ENCODE measurements around the gene OR4D5. TPM values are rescaled to one million over a fixed set of nuclear protein-coding genes. Genes with fewer than 3 reads are reported as not detected.

The OR4D5 gene
- polyA plus RNA-seq, 1 donor from 2014 or later = not detected

DNA sequence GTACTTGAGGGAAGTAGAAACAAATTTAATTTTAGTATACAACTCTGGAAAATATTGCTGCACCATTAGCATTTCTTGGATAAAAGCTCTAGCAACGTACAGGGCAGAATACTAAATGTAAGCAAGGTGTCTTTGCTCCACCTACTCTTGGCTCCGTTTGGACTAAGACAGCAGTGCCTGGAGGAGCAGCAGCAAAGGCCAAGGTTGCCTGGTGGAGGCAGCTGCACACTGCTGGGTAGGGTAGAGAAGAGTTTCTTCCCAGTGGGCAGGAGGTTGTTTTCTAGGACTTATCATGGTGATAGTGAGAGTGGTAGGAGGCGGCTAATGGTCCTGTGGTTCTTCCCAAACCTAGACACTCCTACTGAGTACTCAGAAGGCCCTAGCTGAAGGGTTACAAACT lies 39.6 kb upstream of the OR4D5 start:
- H3K79me2 ChIP-seq (replicated peaks; ENCODE audit: insufficient read depth, low read length) = no peaks in the 10 kb centered on the region
- no peaks in the 10 kb centered on the region for H3K27me3 ChIP-seq (ENCODE audit: insufficient read depth, low read depth, low read length)
- H3K4me2 ChIP-seq (ENCODE audit: low read length) = no peak overlapping the region
- no peak overlapping the region for H2AFZ ChIP-seq (ENCODE audit: low read depth, low read length)
- no peak overlapping the region for H3K4me3 ChIP-seq (ENCODE audit: low read length)
- no peaks in the 10 kb centered on the region for H4K20me1 ChIP-seq (ENCODE audit: insufficient read depth)
- no peaks in the 10 kb centered on the region for H3K9me3 ChIP-seq (ENCODE audit: low read length)
- H3K9ac ChIP-seq (ENCODE audit: low read length) = no peak overlapping the region
- H3F3A ChIP-seq (ENCODE audit: insufficient read depth, low read length, poor library complexity, severe bottlenecking) = no peaks in the 10 kb centered on the region
- no peaks in the 10 kb centered on the region for H3K36me3 ChIP-seq (ENCODE audit: insufficient read depth, low read length)
- H3K9me2 ChIP-seq (ENCODE audit: insufficient read depth, low read length) = no peaks in the 10 kb centered on the region
- no peak overlapping the region for H3K27ac ChIP-seq (ENCODE audit: low read length)
- TF ChIP-seq SMC3 (conservative IDR thresholded peaks at IDR 0.05; ENCODE audit: poor library complexity) (no peak), EP300 (conservative IDR thresholded peaks at IDR 0.05; ENCODE audit: poor library complexity, severe bottlenecking) (no peak), EZH2 (IDR thresholded peaks at IDR 0.05; ENCODE audit: borderline replicate concordance, insufficient read depth, low read length, poor library complexity, severe bottlenecking) (no peak)

GRCh38 chr11:123901867-123902266 lies 37.5 kb upstream of the OR4D5 start, which contains the start of gene OR8D4:
OR8D4 (plus strand) TSS chr11:123902167; CDS start chr11:123906432, 4,265 bp downstream.
- H3K9me3 ChIP-seq (ENCODE audit: low read length) = no peaks in the 10 kb centered on the region
- no peak within 1 kb of the TSS for H2AFZ ChIP-seq (ENCODE audit: low read depth, low read length)
- no peak within 1 kb of the TSS for H3K9ac ChIP-seq (ENCODE audit: low read length)
- H4K20me1 ChIP-seq (ENCODE audit: insufficient read depth) = no peaks in the 10 kb centered on the region
- H3K27me3 ChIP-seq (ENCODE audit: insufficient read depth, low read depth, low read length) = no peaks in the 10 kb centered on the region
- no peaks in the 10 kb centered on the region for H3F3A ChIP-seq (ENCODE audit: insufficient read depth, low read length, poor library complexity, severe bottlenecking)
- H3K4me3 ChIP-seq (ENCODE audit: low read length) = no peak within 1 kb of the TSS
- no peak within 1 kb of the TSS for H3K4me2 ChIP-seq (ENCODE audit: low read length)
- H3K9me2 ChIP-seq (ENCODE audit: insufficient read depth, low read length) = no peaks in the 10 kb centered on the region
- TF ChIP-seq SMC3 (conservative IDR thresholded peaks at IDR 0.05; ENCODE audit: poor library complexity) (no peak), MXI1 (conservative IDR thresholded peaks at IDR 0.05; ENCODE audit: poor library complexity, severe bottlenecking) (no peak), EZH2 (IDR thresholded peaks at IDR 0.05; ENCODE audit: borderline replicate concordance, insufficient read depth, low read length, poor library complexity, severe bottlenecking) (no peak), TAF1 (IDR thresholded peaks at IDR 0.05; ENCODE audit: low read depth) (no peak), POLR2AphosphoS5 (IDR thresholded peaks at IDR 0.05) (no peak), RAD21 (conservative IDR thresholded peaks at IDR 0.05) (no peak)
- H3K27ac ChIP-seq (ENCODE audit: low read length) = no peak within 1 kb of the TSS
- no peaks in the 10 kb centered on the region for H3K36me3 ChIP-seq (ENCODE audit: insufficient read depth, low read length)
- no peaks in the 10 kb centered on the region for H3K79me2 ChIP-seq (replicated peaks; ENCODE audit: insufficient read depth, low read length)

GRCh38 chr11:123903932-123904331 lies 35.5 kb upstream of the OR4D5 start:
- Histone ChIP-seq H3K9me2 (ENCODE audit: insufficient read depth, low read length) (no peaks in the 10 kb centered on the region), H3K9ac (ENCODE audit: low read length) (no peak overlapping the region)

More at GRCh38 chr11:123903932-123904331, 35.5 kb upstream of the OR4D5 start:
- no peak for TF ChIP-seq RAD21 (conservative IDR thresholded peaks at IDR 0.05)
- no peak for TF ChIP-seq POLR2AphosphoS5 (IDR thresholded peaks at IDR 0.05)
- no peak for TF ChIP-seq TAF1 (IDR thresholded peaks at IDR 0.05; ENCODE audit: low read depth)
- TF ChIP-seq, protein P1, sequence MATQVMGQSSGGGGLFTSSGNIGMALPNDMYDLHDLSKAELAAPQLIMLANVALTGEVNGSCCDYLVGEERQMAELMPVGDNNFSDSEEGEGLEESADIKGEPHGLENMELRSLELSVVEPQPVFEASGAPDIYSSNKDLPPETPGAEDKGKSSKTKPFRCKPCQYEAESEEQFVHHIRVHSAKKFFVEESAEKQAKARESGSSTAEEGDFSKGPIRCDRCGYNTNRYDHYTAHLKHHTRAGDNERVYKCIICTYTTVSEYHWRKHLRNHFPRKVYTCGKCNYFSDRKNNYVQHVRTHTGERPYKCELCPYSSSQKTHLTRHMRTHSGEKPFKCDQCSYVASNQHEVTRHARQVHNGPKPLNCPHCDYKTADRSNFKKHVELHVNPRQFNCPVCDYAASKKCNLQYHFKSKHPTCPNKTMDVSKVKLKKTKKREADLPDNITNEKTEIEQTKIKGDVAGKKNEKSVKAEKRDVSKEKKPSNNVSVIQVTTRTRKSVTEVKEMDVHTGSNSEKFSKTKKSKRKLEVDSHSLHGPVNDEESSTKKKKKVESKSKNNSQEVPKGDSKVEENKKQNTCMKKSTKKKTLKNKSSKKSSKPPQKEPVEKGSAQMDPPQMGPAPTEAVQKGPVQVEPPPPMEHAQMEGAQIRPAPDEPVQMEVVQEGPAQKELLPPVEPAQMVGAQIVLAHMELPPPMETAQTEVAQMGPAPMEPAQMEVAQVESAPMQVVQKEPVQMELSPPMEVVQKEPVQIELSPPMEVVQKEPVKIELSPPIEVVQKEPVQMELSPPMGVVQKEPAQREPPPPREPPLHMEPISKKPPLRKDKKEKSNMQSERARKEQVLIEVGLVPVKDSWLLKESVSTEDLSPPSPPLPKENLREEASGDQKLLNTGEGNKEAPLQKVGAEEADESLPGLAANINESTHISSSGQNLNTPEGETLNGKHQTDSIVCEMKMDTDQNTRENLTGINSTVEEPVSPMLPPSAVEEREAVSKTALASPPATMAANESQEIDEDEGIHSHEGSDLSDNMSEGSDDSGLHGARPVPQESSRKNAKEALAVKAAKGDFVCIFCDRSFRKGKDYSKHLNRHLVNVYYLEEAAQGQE (IDR thresholded peaks at IDR 0.05; ENCODE audit: borderline replicate concordance) = no peak
- TF ChIP-seq SMC3 (conservative IDR thresholded peaks at IDR 0.05; ENCODE audit: poor library complexity) = no peak
- no peak for TF ChIP-seq CTCF (IDR thresholded peaks at IDR 0.05; ENCODE audit: poor library complexity, severe bottlenecking)
- TF ChIP-seq EZH2 (IDR thresholded peaks at IDR 0.05; ENCODE audit: borderline replicate concordance, insufficient read depth, low read length, poor library complexity, severe bottlenecking) = no peak
- TF ChIP-seq MXI1 (conservative IDR thresholded peaks at IDR 0.05; ENCODE audit: poor library complexity, severe bottlenecking) = no peak
- no peak for TF ChIP-seq EP300 (conservative IDR thresholded peaks at IDR 0.05; ENCODE audit: poor library complexity, severe bottlenecking)
- H3K27me3 ChIP-seq (ENCODE audit: insufficient read depth, low read depth, low read length) = no peaks in the 10 kb centered on the region
- H2AFZ ChIP-seq (ENCODE audit: low read depth, low read length) = no peak overlapping the region
- no peaks in the 10 kb centered on the region for H3K79me2 ChIP-seq (replicated peaks; ENCODE audit: insufficient read depth, low read length)
- H3K4me2 ChIP-seq (ENCODE audit: low read length) = no peak overlapping the region
- H3K27ac ChIP-seq (ENCODE audit: low read length) = no peak overlapping the region
- H3K36me3 ChIP-seq (ENCODE audit: insufficient read depth, low read length) = no peaks in the 10 kb centered on the region
- H3K9me3 ChIP-seq (ENCODE audit: low read length) = no peaks in the 10 kb centered on the region
- H4K20me1 ChIP-seq (ENCODE audit: insufficient read depth) = no peaks in the 10 kb centered on the region
- H3F3A ChIP-seq (ENCODE audit: insufficient read depth, low read length, poor library complexity, severe bottlenecking) = no peaks in the 10 kb centered on the region
- H3K4me3 ChIP-seq (ENCODE audit: low read length) = no peak overlapping the region
